ENCODE results near the gene SYS1. TPM values are rescaled to one million over a fixed set of nuclear protein-coding genes. Genes with fewer than 3 reads are reported as not detected.
A peak's percentile ranks its signal among the peaks of the same experiment; 100 is the strongest.

The SYS1 gene
- total RNA-seq, 2 donors from 2014 or later, result 22.1 to 23.8 TPM

DNA sequence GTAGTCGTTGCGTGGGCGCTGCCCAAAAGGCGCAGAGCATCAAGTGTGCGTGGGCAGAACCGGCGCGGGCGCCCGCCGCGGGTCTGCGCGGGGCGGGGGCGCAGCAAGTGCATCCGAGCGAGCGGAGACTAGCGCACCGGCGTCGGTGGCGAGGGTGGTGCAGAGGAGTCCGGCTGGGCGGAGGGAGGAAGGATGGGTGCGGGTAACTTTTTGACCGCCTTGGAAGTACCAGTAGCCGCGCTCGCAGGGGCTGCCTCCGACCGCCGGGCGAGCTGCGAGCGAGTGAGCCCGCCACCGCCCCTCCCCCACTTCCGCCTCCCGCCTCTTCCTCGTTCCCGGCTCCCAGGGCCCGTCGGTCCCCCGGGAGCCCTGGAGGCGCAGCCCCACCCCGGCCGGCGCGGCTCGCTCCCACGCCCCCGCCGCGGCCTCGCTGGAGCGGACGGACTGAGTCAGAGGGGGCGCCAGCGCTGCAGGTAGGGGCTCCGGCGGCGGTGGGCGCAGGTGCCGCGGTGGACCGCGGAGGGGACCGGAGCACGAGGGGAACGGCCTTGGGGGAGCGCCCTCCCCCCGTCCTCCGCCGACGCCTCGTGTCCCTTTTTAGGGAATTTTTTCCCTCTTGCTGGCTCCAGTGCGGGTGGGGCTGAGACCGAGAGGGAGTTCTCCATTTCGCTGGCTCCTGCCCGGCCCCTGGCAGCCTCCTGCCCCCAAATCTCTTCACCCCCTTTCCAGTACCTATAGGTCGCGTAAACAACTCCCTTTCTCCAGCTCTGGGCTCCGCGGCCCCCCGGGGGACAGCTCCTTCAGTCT is 43.5 kb downstream of the SYS1 start:
- H3K9ac ChIP-seq (ENCODE audit: extremely low read depth, low read length, poor library complexity, severe bottlenecking), result peak overlapping the region; percentile 95
- peaks cover 45% of the 10 kb centered on the region for H3K36me3 ChIP-seq (ENCODE audit: control insufficient read depth, insufficient read depth, low read length)
- H3K9me3 ChIP-seq (ENCODE audit: control insufficient read depth, low read length), result peaks cover 21% of the 10 kb centered on the region
- peaks cover 4% of the 10 kb centered on the region for H3K4me1 ChIP-seq (ENCODE audit: control insufficient read depth, insufficient read depth, low read length)
- Mint-ChIP-seq H3K36me3 (ENCODE audit: low read depth) (peaks cover 41% of the 10 kb centered on the region), H3K4me1 (peaks cover 11% of the 10 kb centered on the region), H3K27ac (peak overlapping the region; percentile 91), H3K9me3 (peaks cover 9% of the 10 kb centered on the region), H3K27me3 (ENCODE audit: insufficient read depth) (peaks cover 30% of the 10 kb centered on the region), H3K4me3 (peak overlapping the region; percentile 82)
- no peak overlapping the region for H3K27ac ChIP-seq (ENCODE audit: low read depth, low read length)
- TF ChIP-seq CTCF (conservative IDR thresholded peaks at IDR 0.05), result no peak
- 0 to 1% methylated on average over 38 to 80 of the region's 87 CpGs for WGBS, 2 experiments (ENCODE audit: insufficient coverage in 1 of 2, insufficient read length in 1 of 2)
- H3K4me3 ChIP-seq (ENCODE audit: low read length), result peak overlapping the region; percentile 94
- H3K27me3 ChIP-seq (ENCODE audit: control insufficient read depth, insufficient read depth, low read length, poor library complexity, severe bottlenecking), result no peaks in the 10 kb centered on the region
- peak; percentile 88 for DNase-seq

GRCh38 chr20:45407067-45407745 is 44.2 kb downstream of the SYS1 start:
- Mint-ChIP-seq H3K27ac (peak overlapping the region; percentile 91), H3K9me3 (peaks cover 2% of the 10 kb centered on the region)
- H3K27me3 ChIP-seq (ENCODE audit: control insufficient read depth, insufficient read depth, low read length, poor library complexity, severe bottlenecking), result no peaks in the 10 kb centered on the region

More at GRCh38 chr20:45407067-45407745, 44.2 kb downstream of the SYS1 start:
- Histone ChIP-seq H3K4me3 (ENCODE audit: low read length) (peak overlapping the region; percentile 94), H3K4me1 (ENCODE audit: control insufficient read depth, insufficient read depth, low read length) (peaks cover 4% of the 10 kb centered on the region), H3K9me3 (ENCODE audit: control insufficient read depth, low read length) (peaks cover 13% of the 10 kb centered on the region), H3K36me3 (ENCODE audit: control insufficient read depth, insufficient read depth, low read length) (peaks cover 42% of the 10 kb centered on the region), H3K27ac (ENCODE audit: low read depth, low read length) (no peak overlapping the region), H3K9ac (ENCODE audit: extremely low read depth, low read length, poor library complexity, severe bottlenecking) (peak overlapping the region; percentile 95)
- no peak for TF ChIP-seq CTCF (conservative IDR thresholded peaks at IDR 0.05)
- WGBS, 2 experiments (ENCODE audit: insufficient coverage in 1 of 2, insufficient read length in 1 of 2), result 7 to 31% methylated on average over 7 to 28 of the region's 30 CpGs
- H3K27me3 Mint-ChIP-seq (ENCODE audit: insufficient read depth), result peaks cover 26% of the 10 kb centered on the region
- peaks cover 42% of the 10 kb centered on the region for H3K36me3 Mint-ChIP-seq (ENCODE audit: low read depth)
- peak; percentile 80 for DNase-seq
- H3K4me1 Mint-ChIP-seq, result peaks cover 13% of the 10 kb centered on the region
- peak overlapping the region; percentile 82 for H3K4me3 Mint-ChIP-seq
